AG10803 (cell line): Measurements from ENCODE around the gene COL12A1.

ENCODE experiments used
- DNase-seq: peaks from one replicate; pipeline ENCODE4 v3.0.0; 2010; ENCODE audit warnings: low read depth
- H3K4me3 ChIP-seq: 2 replicates; pipeline ENCODE4 v1.5.1; 2011; ENCODE audit warnings: mild to moderate bottlenecking, low read length, control low read depth
- TF ChIP-seq, protein P1 (sequence below): conservative IDR thresholded peaks from 2 replicates; pipeline ENCODE4 v1.5.1; 2011; ENCODE audit warnings: mild to moderate bottlenecking, low read length, control low read depth, inconsistent platforms

Gene COL12A1

GRCh38 chr6:75065523-75065922 lies 140.3 kb downstream of the COL12A1 start:
- H3K4me3 ChIP-seq, result no peak overlapping the region
- TF ChIP-seq, protein P1, sequence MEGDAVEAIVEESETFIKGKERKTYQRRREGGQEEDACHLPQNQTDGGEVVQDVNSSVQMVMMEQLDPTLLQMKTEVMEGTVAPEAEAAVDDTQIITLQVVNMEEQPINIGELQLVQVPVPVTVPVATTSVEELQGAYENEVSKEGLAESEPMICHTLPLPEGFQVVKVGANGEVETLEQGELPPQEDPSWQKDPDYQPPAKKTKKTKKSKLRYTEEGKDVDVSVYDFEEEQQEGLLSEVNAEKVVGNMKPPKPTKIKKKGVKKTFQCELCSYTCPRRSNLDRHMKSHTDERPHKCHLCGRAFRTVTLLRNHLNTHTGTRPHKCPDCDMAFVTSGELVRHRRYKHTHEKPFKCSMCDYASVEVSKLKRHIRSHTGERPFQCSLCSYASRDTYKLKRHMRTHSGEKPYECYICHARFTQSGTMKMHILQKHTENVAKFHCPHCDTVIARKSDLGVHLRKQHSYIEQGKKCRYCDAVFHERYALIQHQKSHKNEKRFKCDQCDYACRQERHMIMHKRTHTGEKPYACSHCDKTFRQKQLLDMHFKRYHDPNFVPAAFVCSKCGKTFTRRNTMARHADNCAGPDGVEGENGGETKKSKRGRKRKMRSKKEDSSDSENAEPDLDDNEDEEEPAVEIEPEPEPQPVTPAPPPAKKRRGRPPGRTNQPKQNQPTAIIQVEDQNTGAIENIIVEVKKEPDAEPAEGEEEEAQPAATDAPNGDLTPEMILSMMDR, result peak; percentile 44
- DNase-seq, result peak; percentile 70

- H3K4me3 ChIP-seq, result no peak overlapping the region
These were observed 153.4 kb downstream of the COL12A1 start for GRCh38 chr6:75052491-75052890.

DNA sequence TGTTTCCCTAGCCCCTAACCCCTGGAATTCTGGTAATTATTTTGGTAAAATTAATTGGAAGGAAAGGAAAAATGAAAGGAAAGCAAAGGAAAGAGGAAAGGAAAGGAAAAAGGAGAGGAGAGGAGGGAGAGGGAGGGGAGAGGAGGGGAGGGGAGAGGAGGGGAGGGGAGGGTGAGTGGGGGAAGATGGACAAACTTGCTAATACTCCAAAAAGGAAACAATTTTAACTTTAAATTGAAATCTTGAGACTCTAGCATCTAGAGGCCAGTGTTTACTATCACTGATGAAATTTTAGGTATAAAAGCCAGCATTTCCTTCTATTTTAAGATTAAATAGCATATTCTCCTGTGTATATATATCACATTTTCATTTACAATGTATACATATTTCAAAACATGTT lies 156.5 kb downstream of the COL12A1 start:
- TF ChIP-seq, protein P1, result no peak
- no peak overlapping the region for H3K4me3 ChIP-seq
- no peak for DNase-seq

More at GRCh38 chr6:75052491-75052890, 153.4 kb downstream of the COL12A1 start:
- no peak for DNase-seq
- TF ChIP-seq, protein P1, result no peak

- TF ChIP-seq, protein P1, result no peak
- no peak overlapping the region for H3K4me3 ChIP-seq
- peak; percentile 70 for DNase-seq
These were observed 161.0 kb downstream of the COL12A1 start for GRCh38 chr6:75044846-75045245.

DNA sequence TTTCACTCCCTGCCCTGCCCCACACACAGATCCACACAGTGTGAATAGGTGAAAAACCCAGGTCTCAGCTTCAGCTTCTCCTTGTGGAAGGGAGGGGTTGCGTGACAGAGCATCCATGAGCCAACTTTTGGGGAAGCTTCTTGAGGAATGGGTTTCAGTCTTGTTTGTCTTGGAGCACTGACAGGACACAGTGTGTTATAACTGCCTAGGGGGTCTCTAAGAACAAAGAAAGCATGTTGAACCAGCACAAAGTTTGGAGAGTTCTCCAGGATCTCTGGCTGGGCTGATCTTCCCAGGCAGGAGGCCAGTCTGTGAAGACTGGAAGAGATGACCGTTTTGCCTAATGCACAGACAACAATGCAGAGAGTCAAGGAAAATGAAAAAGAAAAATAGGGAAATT lies 164.5 kb downstream of the COL12A1 start:
- no peak for DNase-seq
- TF ChIP-seq, protein P1, result no peak
- no peak overlapping the region for H3K4me3 ChIP-seq
